ENCODE measurements around the gene ARL13B.

DNA sequence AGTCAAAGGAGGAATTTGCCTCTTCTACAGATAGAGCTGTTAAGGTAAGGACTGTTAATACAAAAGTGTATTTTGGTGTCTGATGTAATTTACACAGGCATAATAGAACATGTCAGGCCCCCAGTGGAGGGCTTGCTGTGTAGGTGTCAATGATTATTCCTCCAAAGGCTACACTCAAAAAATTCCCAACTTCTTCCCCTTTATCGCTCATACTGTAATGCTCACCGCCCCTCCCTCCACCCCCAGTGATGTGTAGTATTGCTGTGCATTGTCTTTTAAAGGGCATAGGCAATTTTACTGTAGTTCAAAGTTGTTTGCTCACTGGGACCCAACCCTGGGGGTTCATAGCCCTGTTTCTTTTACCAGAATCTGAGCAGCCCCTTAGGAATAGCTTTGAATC lies 115.2 kb downstream of the ARL13B start:
- TF ChIP-seq, protein P1, sequence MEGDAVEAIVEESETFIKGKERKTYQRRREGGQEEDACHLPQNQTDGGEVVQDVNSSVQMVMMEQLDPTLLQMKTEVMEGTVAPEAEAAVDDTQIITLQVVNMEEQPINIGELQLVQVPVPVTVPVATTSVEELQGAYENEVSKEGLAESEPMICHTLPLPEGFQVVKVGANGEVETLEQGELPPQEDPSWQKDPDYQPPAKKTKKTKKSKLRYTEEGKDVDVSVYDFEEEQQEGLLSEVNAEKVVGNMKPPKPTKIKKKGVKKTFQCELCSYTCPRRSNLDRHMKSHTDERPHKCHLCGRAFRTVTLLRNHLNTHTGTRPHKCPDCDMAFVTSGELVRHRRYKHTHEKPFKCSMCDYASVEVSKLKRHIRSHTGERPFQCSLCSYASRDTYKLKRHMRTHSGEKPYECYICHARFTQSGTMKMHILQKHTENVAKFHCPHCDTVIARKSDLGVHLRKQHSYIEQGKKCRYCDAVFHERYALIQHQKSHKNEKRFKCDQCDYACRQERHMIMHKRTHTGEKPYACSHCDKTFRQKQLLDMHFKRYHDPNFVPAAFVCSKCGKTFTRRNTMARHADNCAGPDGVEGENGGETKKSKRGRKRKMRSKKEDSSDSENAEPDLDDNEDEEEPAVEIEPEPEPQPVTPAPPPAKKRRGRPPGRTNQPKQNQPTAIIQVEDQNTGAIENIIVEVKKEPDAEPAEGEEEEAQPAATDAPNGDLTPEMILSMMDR (IDR thresholded peaks at IDR 0.05) = no peak
- no peak for TF ChIP-seq POLR2A (IDR thresholded peaks at IDR 0.05)

Measured in ovary (tissue), 3 donors.